H9 (cell line): ENCODE results near the gene ABCA13. TPM values are rescaled to one million over a fixed set of nuclear protein-coding genes. Genes with fewer than 3 reads are reported as not detected.

Experiments used
- DNase-seq: peaks from one replicate; pipeline ENCODE4 v3.0.0-alpha.2; 2017
- H2AFZ ChIP-seq: one replicate; pipeline ENCODE4 v1.6.1; 2013; ENCODE audit warnings: mild to moderate bottlenecking, low read length, control low read depth, moderate library complexity
- H2AK5ac ChIP-seq: 2 replicates; pipeline ENCODE4 v1.6.1; 2013; ENCODE audit warnings: low read length, control low read depth, mixed read lengths; ENCODE audit not compliant: insufficient read length
- H2BK120ac ChIP-seq: one replicate; pipeline ENCODE4 v1.6.1; 2013; ENCODE audit warnings: low read depth, mild to moderate bottlenecking, low read length, control low read depth, inconsistent platforms; ENCODE audit not compliant: poor library complexity, severe bottlenecking
- H2BK12ac ChIP-seq: 2 replicates; pipeline ENCODE4 v1.6.1; 2013; ENCODE audit warnings: low read length, control low read depth, mixed read lengths, low read depth; ENCODE audit not compliant: insufficient read length
- H2BK15ac ChIP-seq: 2 replicates; pipeline ENCODE4 v1.6.1; 2013; ENCODE audit warnings: low read depth, low read length, control low read depth
- H2BK20ac ChIP-seq: one replicate; pipeline ENCODE4 v1.6.1; 2013; ENCODE audit warnings: low read depth, mild to moderate bottlenecking, low read length, control low read depth, inconsistent platforms; ENCODE audit not compliant: poor library complexity, severe bottlenecking
- H2BK5ac ChIP-seq: 2 replicates; pipeline ENCODE4 v1.6.1; 2013; ENCODE audit warnings: low read length, control low read depth, mixed read lengths; ENCODE audit not compliant: insufficient read length
- H3K14ac ChIP-seq: 2 replicates; pipeline ENCODE4 v1.6.1; 2013; ENCODE audit warnings: low read length, control low read depth; ENCODE audit not compliant: insufficient read depth
- H3K18ac ChIP-seq: 2 replicates; pipeline ENCODE4 v1.6.1; 2013; ENCODE audit warnings: low read depth, mild to moderate bottlenecking, mixed read lengths, low read length, control low read depth; ENCODE audit not compliant: insufficient read length
- H3K23ac ChIP-seq: 2 replicates; pipeline ENCODE4 v1.6.1; 2013; ENCODE audit warnings: low read length, control low read depth, mixed read lengths, low read depth; ENCODE audit not compliant: insufficient read length
- H3K23me2 ChIP-seq: 2 replicates; pipeline ENCODE4 v1.6.1; 2013; ENCODE audit warnings: low read depth, mild to moderate bottlenecking, mixed read lengths, low read length, control low read depth; ENCODE audit not compliant: insufficient read length, poor library complexity, severe bottlenecking
- H3K27ac ChIP-seq: 2 replicates; pipeline ENCODE4 v1.5.1; 2013; ENCODE audit warnings: low read length, control low read depth, mixed read lengths, low read depth; ENCODE audit not compliant: insufficient read length
- H3K27me3 ChIP-seq: 2 replicates; pipeline ENCODE4 v1.6.1; 2013; ENCODE audit warnings: low read length, control low read depth, inconsistent platforms; ENCODE audit not compliant: insufficient read depth
- H3K4ac ChIP-seq: 2 replicates; pipeline ENCODE4 v1.6.1; 2013; ENCODE audit warnings: low read depth, mild to moderate bottlenecking, control low read depth, inconsistent platforms, low read length, moderate library complexity
- H3K4me1 ChIP-seq: 2 replicates; pipeline ENCODE4 v1.6.1; 2013; ENCODE audit warnings: low read length, control low read depth, inconsistent platforms; ENCODE audit not compliant: insufficient read depth
- H3K4me2 ChIP-seq: 2 replicates; pipeline ENCODE4 v1.6.1; 2013; ENCODE audit warnings: low read length, control low read depth, mixed read lengths; ENCODE audit not compliant: insufficient read length, insufficient read depth
- H3K56ac ChIP-seq: 2 replicates; pipeline ENCODE4 v1.6.1; 2013; ENCODE audit warnings: low read depth, mild to moderate bottlenecking, mixed read lengths, low read length, control low read depth; ENCODE audit not compliant: insufficient read length
- H3K79me1 ChIP-seq: 2 replicates; pipeline ENCODE4 v1.6.1; 2013; ENCODE audit warnings: low read depth, mild to moderate bottlenecking, moderate library complexity, low read length, control low read depth, inconsistent platforms; ENCODE audit not compliant: insufficient read depth, poor library complexity, severe bottlenecking
- H3K79me2 ChIP-seq: 2 replicates; pipeline ENCODE4 v1.6.1; 2013; ENCODE audit warnings: low read length, control low read depth, inconsistent platforms; ENCODE audit not compliant: insufficient read depth
- H3K9ac ChIP-seq: 2 replicates; pipeline ENCODE4 v1.6.1; 2013; ENCODE audit warnings: low read length, control low read depth, mixed read lengths; ENCODE audit not compliant: insufficient read length; ENCODE audit errors: extremely low read depth
- H3K9me3 ChIP-seq: one replicate; pipeline ENCODE4 v1.6.1; 2013; ENCODE audit warnings: low read depth, low read length, inconsistent platforms; ENCODE audit not compliant: control insufficient read depth
- H3T11ph ChIP-seq: one replicate; pipeline ENCODE4 v1.6.1; 2013; ENCODE audit warnings: mild to moderate bottlenecking, low read length, control low read depth, inconsistent platforms
- H4K20me1 ChIP-seq: one replicate; pipeline ENCODE4 v1.6.1; 2013; ENCODE audit not compliant: control insufficient read depth, insufficient read length, insufficient read depth
- H4K5ac ChIP-seq: 2 replicates; pipeline ENCODE4 v1.6.1; 2013; ENCODE audit warnings: low read depth, mild to moderate bottlenecking, mixed read lengths, low read length, control low read depth; ENCODE audit not compliant: insufficient read length
- H4K8ac ChIP-seq: replicated peaks from 2 replicates; pipeline ENCODE4 v1.6.1; 2013; ENCODE audit warnings: low read length, control low read depth, mixed read lengths, low read depth; ENCODE audit not compliant: insufficient read length
- H4K91ac ChIP-seq: 2 replicates; pipeline ENCODE4 v1.6.1; 2013; ENCODE audit warnings: low read depth, mild to moderate bottlenecking, moderate library complexity, mixed read lengths, low read length, control low read depth; ENCODE audit not compliant: insufficient read length
- H3K27ac Mint-ChIP-seq, 3 experiments: 2 replicates in 2 of 3; 3 replicates in 1 of 3; pipeline ENCODE4 v1.8.0; 2020 to 2021; ENCODE audit warnings: mixed read lengths in 3 of 3, mild to moderate bottlenecking in 1 of 3, moderate library complexity in 1 of 3
- H3K27me3 Mint-ChIP-seq: 2 replicates; pipeline ENCODE4 v1.8.0; 2021; ENCODE audit warnings: low read depth, mild to moderate bottlenecking, moderate library complexity, mixed read lengths
- H3K36me3 Mint-ChIP-seq, 3 experiments: 2 replicates in 2 of 3; 3 replicates in 1 of 3; pipeline ENCODE4 v1.8.0; 2020 to 2021; ENCODE audit warnings: low read depth in 3 of 3, mixed read lengths in 3 of 3; ENCODE audit not compliant: insufficient read depth in 1 of 3
- H3K4me1 Mint-ChIP-seq, 2 experiments: 2 replicates each; pipeline ENCODE4 v1.8.0; 2020; ENCODE audit warnings: mixed read lengths in 2 of 2
- H3K4me3 Mint-ChIP-seq, 2 experiments: 2 replicates in 1 of 2; 3 replicates in 1 of 2; pipeline ENCODE4 v1.8.0; 2020 to 2021; ENCODE audit warnings: mild to moderate bottlenecking in 2 of 2, mixed read lengths in 2 of 2, moderate library complexity in 1 of 2
- H3K9me3 Mint-ChIP-seq, 2 experiments: 2 replicates in 1 of 2; 3 replicates in 1 of 2; pipeline ENCODE4 v1.8.0; 2020; ENCODE audit warnings: mild to moderate bottlenecking in 2 of 2, mixed read lengths in 2 of 2, moderate library complexity in 1 of 2
- WGBS: extraction: QIAGEN DNeasy Blood & Tissue Kit; methylation state at CpG from one replicate; pipeline ENCODE4 v1.1.7; 2013; ENCODE audit warnings: missing lambda C conversion rate, low lambda C conversion rate, mixed read lengths; ENCODE audit not compliant: insufficient read length; ENCODE audit errors: extremely low coverage; 5-methylcytosine and 5-hydroxymethylcytosine counted together
- total RNA-seq: library from RNA; stranded (reverse); gene quantifications from 2 replicates; pipeline ENCODE4 v1.2.1, GENCODE V29; 2021
- TF ChIP-seq, protein P1 (sequence below): fragments of 200-600 bp; sonication (generic); conservative IDR thresholded peaks from 3 replicates; pipeline ENCODE4 v1.8.0; 2021; ENCODE audit warnings: antibody characterized with exemption, mild to moderate bottlenecking

Gene ABCA13
- total RNA-seq, 1 experiment from 2014 or later, result 0.11 TPM

DNA sequence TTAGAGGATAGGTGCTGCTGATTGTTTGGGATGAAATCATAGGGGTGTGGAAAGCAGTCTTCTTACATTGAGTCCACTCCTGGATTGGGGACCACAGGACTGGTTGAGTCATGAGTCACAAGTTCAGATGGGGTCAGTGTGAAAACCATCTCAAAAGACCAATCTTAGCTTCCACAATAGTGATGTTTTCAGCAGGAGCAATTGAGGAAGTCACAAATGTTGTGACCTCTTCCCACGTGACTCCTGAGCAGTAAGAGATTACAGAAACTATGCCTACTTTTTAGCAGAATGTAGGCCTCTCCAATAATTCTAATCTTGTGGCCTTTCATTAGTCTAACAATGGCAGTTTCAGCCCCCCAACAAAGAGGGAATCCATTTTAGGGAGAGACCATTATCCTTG lies 496.1 kb downstream of the ABCA13 start:
- Histone ChIP-seq H2AK5ac (no peak overlapping the region), H4K5ac (no peak overlapping the region), H3K56ac (no peak overlapping the region), H3K4me2 (no peak overlapping the region), H3K14ac (no peak overlapping the region), H3K9me3 (no peaks in the 10 kb centered on the region), H2BK5ac (no peak overlapping the region), H3K23ac (no peak overlapping the region), H2BK15ac (no peak overlapping the region), H4K91ac (no peak overlapping the region), H3K79me2 (no peaks in the 10 kb centered on the region; the same call in 1 of the 2 replicates), H2BK120ac (no peak overlapping the region), H2BK20ac (no peak overlapping the region), H3K9ac (no peak overlapping the region), H3K23me2 (no peaks in the 10 kb centered on the region), H3K18ac (no peak overlapping the region), H3K27ac (no peak overlapping the region), H2AFZ (no peak overlapping the region), H3K27me3 (no peaks in the 10 kb centered on the region), H4K8ac (no peak overlapping the region), H3K4ac (no peak overlapping the region), H4K20me1 (no peaks in the 10 kb centered on the region), H2BK12ac (no peak overlapping the region), H3K4me1 (0 out of 2 replicates have a peak, but pooled peaks cover 2% of the 10 kb centered on the region), H3K79me1 (no peaks in the 10 kb centered on the region), H3T11ph (no peak overlapping the region)
- no CpG with 5 or more reads among the region's 1 CpG for WGBS
- TF ChIP-seq, protein P1, sequence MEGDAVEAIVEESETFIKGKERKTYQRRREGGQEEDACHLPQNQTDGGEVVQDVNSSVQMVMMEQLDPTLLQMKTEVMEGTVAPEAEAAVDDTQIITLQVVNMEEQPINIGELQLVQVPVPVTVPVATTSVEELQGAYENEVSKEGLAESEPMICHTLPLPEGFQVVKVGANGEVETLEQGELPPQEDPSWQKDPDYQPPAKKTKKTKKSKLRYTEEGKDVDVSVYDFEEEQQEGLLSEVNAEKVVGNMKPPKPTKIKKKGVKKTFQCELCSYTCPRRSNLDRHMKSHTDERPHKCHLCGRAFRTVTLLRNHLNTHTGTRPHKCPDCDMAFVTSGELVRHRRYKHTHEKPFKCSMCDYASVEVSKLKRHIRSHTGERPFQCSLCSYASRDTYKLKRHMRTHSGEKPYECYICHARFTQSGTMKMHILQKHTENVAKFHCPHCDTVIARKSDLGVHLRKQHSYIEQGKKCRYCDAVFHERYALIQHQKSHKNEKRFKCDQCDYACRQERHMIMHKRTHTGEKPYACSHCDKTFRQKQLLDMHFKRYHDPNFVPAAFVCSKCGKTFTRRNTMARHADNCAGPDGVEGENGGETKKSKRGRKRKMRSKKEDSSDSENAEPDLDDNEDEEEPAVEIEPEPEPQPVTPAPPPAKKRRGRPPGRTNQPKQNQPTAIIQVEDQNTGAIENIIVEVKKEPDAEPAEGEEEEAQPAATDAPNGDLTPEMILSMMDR, result no peak
- Mint-ChIP-seq H3K9me3 (no peaks in the 10 kb centered on the region; a peak in 1 of 5 replicates), H3K27ac (no peak overlapping the region), H3K4me1 (peaks cover 3 to 4% of the 10 kb centered on the region in 2 experiments), H3K27me3 (no peaks in the 10 kb centered on the region), H3K4me3 (no peak overlapping the region), H3K36me3 (no peaks in the 10 kb centered on the region)
- no peak for DNase-seq
